NT2/D1 (cell line): ENCODE results near the gene STX12.

Experiments used
- YY1 ChIP-seq: IDR thresholded peaks from 2 replicates; pipeline ENCODE4 v1.6.1; 2011; ENCODE audit not compliant: insufficient read length, insufficient read depth
- ZNF274 ChIP-seq: IDR thresholded peaks from 2 replicates; pipeline ENCODE4 v1.6.1; 2011; ENCODE audit warnings: mild to moderate bottlenecking, low read depth, low read length

GRCh38 chr1:27869719-27870085 is 96.7 kb downstream of the STX12 start:
- TF ChIP-seq ZNF274 = no peak
- TF ChIP-seq YY1 = no peak
